ENCODE data around the gene LRRK1.

Gene LRRK1

DNA sequence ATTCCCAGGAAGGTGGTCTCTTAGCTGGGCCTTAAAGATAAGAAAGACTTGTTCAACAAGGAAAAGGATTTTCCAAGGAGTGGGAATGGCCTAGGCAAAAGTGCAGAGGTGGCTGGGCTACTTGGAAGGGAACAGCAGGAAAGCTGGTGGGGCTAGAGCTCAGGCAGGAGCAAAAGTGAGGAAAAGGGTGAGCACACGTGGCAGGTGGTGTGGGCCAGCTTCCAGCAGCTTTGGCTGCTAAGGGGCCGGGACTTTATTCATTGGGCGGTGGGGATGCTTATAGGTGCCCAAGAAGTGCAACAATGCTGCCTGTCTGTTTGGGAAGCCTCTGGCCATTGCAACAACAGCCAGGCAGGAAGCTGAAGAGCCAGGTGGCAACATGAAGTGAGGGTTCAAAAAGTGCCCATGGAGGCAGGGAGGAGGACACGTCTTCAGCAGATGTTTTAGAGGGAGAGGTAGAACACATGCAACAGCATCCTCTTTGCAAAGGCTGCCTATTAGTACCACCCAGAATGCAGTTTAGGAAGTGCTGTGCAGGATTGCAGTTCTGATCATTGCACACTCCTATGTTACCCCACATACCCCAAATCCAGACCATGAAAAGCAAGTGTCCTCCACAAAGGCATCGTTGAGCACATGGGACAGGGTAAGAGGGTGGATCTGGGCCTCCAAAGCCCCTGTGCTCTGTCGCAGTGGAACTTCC is 25.7 kb upstream of the LRRK1 start:
- DNase-seq, result no peak

- no peak for DNase-seq
Observed at GRCh38 chr15:100893964-100894295, 25.2 kb upstream of the LRRK1 start.

DNA sequence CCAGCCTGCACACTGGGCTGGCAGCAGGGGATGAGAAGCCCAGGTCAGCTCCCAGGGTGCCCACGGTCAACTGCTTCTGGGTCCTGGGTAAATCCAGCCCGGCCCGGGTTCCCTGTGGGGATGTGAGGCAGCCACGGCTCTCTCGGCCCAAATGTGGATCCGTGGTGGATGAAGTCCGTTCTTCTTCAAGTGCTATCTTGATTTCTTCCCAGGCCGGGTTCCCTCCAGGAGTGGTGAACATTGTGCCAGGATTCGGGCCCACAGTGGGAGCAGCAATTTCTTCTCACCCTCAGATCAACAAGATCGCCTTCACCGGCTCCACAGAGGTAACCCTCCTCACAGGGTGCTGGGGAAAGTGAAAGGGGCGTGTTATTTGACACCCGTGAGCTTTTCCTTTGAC is 23.4 kb upstream of the LRRK1 start:
- no peak for DNase-seq

- DNase-seq, result no peak
Observed at GRCh38 chr15:100897221-100898151, 21.7 kb upstream of the LRRK1 start.

DNA sequence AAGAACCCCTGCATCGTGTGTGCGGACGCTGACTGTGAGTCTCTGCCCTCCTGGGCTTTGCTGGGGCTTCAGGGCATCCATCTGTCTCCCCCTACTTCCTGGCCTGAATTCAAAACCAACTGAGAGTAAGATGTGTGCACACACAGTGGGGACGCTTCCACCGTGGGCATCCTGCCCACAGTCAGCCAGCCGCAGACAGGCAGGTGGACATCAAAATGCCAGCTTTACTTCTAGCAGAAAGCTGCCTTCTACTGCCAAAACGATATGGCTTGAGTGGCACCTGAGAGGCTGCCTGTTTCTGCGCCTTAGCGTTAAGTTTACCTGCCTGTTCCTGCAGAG is 21.0 kb upstream of the LRRK1 start:
- DNase-seq, result no peak

DNA sequence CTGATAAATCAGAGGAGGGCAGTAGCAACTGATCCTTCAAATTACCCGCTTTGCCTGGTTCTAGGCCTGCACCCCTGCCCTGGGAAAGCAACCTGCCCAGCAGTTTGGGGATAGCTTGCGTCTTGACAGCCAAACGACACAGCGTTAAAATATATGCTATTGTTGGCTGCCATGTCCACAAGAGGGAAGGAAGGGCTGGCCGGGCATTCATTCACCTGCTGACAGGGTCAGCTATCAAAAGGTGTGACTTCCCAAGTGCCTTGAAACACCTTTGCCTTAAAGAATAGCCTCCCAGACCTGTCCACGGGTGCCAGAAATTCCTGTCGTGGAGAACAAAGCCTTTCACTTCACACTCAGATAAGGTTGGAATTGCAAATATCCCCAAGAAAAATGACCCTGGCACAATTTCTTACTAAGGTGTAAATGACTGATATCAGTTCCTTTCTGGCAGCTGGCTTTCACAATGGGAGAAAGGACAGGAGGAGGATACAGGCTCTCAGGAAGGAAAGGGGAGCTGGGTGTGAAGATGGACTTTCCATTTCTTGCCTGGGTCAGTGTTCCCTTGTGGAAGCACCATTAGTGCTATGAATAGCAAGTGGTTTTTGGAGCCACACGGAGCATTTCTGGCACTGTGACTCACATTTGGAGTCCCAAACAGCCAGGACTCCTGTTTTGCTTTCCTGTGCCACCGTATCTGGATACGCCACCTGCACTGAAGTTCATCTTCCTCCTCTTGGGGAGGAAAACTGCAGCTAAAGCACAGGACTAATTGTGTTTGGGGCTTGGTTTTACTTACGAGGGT is 20.3 kb upstream of the LRRK1 start:
- DNase-seq, result no peak

GRCh38 chr15:100899601-100900000 is 19.6 kb upstream of the LRRK1 start:
- no peak for DNase-seq

DNA sequence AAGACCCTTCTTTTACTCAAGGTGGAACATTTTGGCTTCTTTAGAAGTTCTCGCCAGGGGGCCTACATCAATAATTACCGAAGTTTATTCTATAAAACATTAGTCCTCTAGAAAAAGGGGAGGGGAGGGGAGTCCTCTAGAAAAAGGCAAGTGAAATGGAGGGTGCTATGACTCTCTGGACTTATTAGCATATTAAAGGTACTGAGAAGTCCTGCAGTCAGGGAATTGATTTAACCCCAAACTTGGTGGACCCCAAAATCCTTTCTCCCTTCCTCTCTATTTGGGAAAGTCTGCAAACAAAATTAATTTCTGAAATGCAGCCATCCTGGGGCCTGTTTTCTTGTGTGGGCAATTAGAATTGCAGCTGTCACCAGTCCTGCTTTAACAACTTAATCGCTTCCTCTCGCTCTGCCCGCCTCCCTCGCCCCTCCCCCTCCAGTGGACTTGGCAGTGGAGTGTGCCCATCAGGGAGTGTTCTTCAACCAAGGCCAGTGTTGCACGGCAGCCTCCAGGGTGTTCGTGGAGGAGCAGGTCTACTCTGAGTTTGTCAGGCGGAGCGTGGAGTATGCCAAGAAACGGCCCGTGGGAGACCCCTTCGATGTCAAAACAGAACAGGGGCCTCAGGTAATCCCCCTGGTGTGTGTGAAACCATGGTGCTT is 18.9 kb upstream of the LRRK1 start:
- DNase-seq, result peak; percentile 9

DNA sequence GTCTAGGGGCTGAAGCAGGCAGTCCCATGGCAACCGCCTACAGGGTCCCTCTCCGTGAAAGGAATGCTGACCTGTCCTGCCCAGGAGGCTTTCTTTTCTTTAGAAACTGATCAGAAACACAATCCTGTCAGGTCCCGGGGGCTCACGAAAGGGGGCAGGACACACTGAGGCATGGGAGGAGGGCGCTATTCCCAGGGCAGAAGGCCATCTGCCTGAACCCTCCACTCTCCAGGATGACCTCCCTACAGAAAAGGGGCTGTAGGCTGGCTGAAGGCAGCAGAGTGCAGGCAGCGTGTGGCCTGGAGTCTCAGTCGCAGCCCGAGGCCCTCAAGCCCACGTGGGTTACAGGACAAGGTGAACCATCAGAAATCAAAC is 18.4 kb upstream of the LRRK1 start:
- DNase-seq, result no peak

GRCh38 chr15:100901296-100901695 is 17.9 kb upstream of the LRRK1 start:
- DNase-seq, result no peak

GRCh38 chr15:100901702-100902435 is 17.3 kb upstream of the LRRK1 start:
- DNase-seq, result no peak

- DNase-seq, result peak; percentile 83
Observed at GRCh38 chr15:100902436-100903167, 16.6 kb upstream of the LRRK1 start.

- DNase-seq, result no peak
Observed at GRCh38 chr15:100903168-100903554, 16.0 kb upstream of the LRRK1 start.

DNA sequence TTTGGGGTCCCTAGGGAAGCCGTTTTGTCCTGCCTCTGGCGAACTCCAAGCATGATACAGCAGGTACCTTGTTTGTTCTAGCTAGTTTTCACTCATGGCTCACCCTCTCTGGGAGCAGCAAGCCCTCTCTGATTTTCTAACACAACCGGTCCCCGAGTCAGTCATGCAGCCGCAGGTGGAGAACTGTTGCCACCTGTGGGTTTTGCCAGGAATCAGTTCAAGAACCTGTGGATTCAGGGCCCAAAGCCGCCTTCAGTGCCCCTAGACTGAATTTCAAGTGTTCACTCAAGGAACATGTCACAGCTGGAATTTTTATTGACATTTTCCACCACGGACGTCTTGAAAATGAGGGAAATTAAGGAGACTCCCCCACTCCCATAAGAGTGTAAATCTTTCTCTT is 13.3 kb upstream of the LRRK1 start:
- no peak for DNase-seq

GRCh38 chr15:100908466-100908865 is 10.7 kb upstream of the LRRK1 start:
- no peak for DNase-seq

- DNase-seq, result no peak
Observed at GRCh38 chr15:100909565-100909964, 9.6 kb upstream of the LRRK1 start.

DNA sequence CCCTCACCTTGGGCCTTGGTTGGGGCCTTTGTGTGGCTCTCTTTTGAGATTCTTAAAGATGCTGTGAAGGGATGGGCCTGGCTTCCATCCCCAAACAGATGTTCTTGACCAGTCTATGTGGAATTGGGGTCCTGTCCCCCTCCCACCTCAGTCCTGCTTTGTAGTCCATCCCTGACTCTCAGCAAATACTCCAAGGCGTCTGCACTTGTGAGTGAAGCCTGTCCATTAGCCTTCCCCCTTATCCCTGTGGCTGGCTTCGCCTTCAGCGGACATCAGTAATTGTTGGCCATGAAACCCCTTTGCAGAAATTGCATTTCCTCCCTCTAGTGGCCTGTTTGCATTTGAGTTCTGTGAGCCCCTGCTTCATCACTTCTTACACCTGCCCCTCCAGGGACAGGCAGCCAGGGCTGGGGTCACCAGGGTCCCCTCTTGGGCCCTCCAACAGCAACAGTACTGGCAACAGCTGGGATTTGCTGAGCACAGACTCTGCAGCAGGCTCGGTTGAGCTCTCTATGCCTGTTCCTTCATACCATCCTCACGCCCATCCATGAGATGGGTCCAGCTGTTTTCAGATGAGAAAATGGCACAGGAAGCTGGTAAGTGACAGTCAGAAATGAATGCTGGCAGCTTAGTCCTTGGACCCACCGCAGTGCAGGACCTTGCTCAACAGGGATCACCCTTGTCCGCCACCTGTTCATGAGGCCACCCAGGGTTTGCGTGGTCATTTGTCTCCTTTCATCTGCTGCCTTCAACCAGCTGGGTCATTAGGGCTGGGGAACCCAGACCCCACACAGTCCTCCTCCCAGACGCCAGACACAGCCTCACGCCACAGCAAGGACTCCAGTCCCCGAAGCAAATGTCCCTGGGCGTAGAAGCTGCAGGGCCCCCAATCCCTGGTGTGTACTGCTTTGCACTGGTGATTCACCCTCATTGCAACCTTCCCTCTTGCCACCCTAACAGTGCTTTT is 8.9 kb upstream of the LRRK1 start:
- no peak for DNase-seq

- no peak for DNase-seq
Observed at GRCh38 chr15:100911086-100911485, 8.1 kb upstream of the LRRK1 start.

DNA sequence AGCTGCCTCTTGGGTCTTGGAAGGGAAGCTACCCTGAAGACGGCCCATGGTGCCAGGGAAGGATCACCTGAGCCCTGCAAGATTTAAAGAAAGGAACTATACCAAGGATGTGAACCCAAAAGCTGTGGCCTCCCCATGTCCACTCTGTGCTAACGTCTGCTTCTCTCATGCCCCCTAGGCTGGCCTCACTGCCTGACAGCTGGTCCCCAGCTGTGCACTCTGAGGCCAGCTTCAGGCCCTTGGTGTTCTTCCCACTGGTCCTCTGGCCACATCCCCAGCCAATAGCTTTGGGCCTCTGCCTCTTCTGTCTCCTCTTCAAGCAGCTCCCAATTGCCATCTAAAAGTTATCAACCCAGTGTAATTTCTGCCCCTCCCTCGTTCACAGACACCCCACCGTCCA is 5.2 kb upstream of the LRRK1 start:
- no peak for DNase-seq

GRCh38 chr15:100914876-100915275 is 4.3 kb upstream of the LRRK1 start:
- DNase-seq, result no peak
